GM12878 (cell line): Measurements from ENCODE around the gene GSG1L. TPM values are rescaled to one million over a fixed set of nuclear protein-coding genes. Genes with fewer than 3 reads are reported as not detected.

Experiments
- ATAC-seq: fragments of 200-7000 bp; cut with Tn5 transposase; 3 replicates; pipeline ENCODE4 v1.9.1; 2020; ENCODE audit warnings: mild to moderate bottlenecking, moderate library complexity
- BruUV-seq: library from RNA; stranded (reverse); fragments of 400-500 nt; replicated peaks from 2 replicates; lab custom pipeline; 2021; lab: Mats Ljungman, UMichigan
- CTCF ChIA-PET: fragments of 300-600 bp; sonication (Branson Sonifier 250); formaldehyde crosslinking; extraction: SDS; loops from one replicate; lab custom pipeline; 2021; ENCODE audit warnings: inconsistent platforms; lab: Yijun Ruan, JAX
- POLR2A ChIA-PET: fragments of 350-600 bp; formaldehyde crosslinking; extraction: SDS; loops from one replicate; lab custom pipeline; 2021; ENCODE audit warnings: inconsistent platforms; lab: Charles Lee
- RAD21 ChIA-PET: fragments of 300-600 bp; sonication (Branson Sonifier 250); formaldehyde crosslinking; loops from one replicate; lab custom pipeline; 2023; ENCODE audit warnings: antibody characterized with exemption; ENCODE audit not compliant: unreplicated experiment; lab: Charles Lee
- SMC1A ChIA-PET: fragments of 300-600 bp; sonication (Branson Sonifier 250); formaldehyde crosslinking; loops from one replicate; lab custom pipeline; 2023; ENCODE audit not compliant: unreplicated experiment, uncharacterized antibody; lab: Charles Lee
- DNase-seq: peaks from one replicate; pipeline ENCODE4 v3.0.0-alpha.2; 2011; ENCODE audit warnings: low read depth, low spot score
- FAIRE-seq: peaks from 3 replicates; lab custom pipeline; 2011; peaks lifted over from hg19 to GRCh38; lab: Jason Lieb, UNC
- H2AFZ ChIP-seq: 2 replicates; pipeline ENCODE4 v1.6.0; 2011; ENCODE audit warnings: low read depth, low read length, control low read depth; ENCODE audit not compliant: control insufficient read depth
- H3K27ac ChIP-seq: 2 replicates; pipeline ENCODE4 v1.5.1; 2011; ENCODE audit warnings: control low read depth; ENCODE audit not compliant: control insufficient read depth, insufficient read depth
- H3K27me3 ChIP-seq, 2 experiments: replicated peaks in 1 of 2; 2 replicates each; pipeline versions ENCODE4 v1.6.0 to v1.6.1; 2011; ENCODE audit warnings: low read length in 1 of 2; ENCODE audit not compliant: control insufficient read depth in 2 of 2, insufficient read depth in 2 of 2
- H3K36me3 ChIP-seq, 2 experiments: 2 replicates each; pipeline ENCODE4 v1.5.1; 2011; ENCODE audit warnings: low read length in 1 of 2; ENCODE audit not compliant: control insufficient read depth in 2 of 2, insufficient read depth in 2 of 2
- H3K4me1 ChIP-seq: 2 replicates; pipeline ENCODE4 v1.6.1; 2011; ENCODE audit warnings: mild to moderate bottlenecking, low read length, moderate library complexity, mixed read lengths; ENCODE audit not compliant: control insufficient read depth, insufficient read depth
- H3K4me2 ChIP-seq: 2 replicates; pipeline ENCODE4 v1.6.0; 2011; ENCODE audit warnings: control low read depth; ENCODE audit not compliant: control insufficient read depth, insufficient read depth
- H3K4me3 ChIP-seq: fragments of 200-600 bp; sonication (generic); 2 replicates; pipeline ENCODE4 v1.5.1; 2016
- H3K79me2 ChIP-seq: 2 replicates; pipeline ENCODE4 v1.6.0; 2011; ENCODE audit warnings: low read length; ENCODE audit not compliant: control insufficient read depth, insufficient read depth
- H3K9ac ChIP-seq: 2 replicates; pipeline ENCODE4 v1.8.0; 2011; ENCODE audit warnings: low read length, control low read depth, mixed read lengths; ENCODE audit not compliant: control insufficient read depth, insufficient read depth
- H3K9me3 ChIP-seq: replicated peaks from 3 replicates; pipeline ENCODE4 v1.5.1; 2011; ENCODE audit warnings: mild to moderate bottlenecking, low read length; ENCODE audit not compliant: control insufficient read depth, insufficient read depth
- H4K20me1 ChIP-seq: 2 replicates; pipeline ENCODE4 v1.6.0; 2011; ENCODE audit not compliant: control insufficient read depth, insufficient read depth
- E4F1 ChIP-seq: fragments of 450-650 bp; IDR thresholded peaks from 2 replicates; pipeline ENCODE4 v1.6.1; 2018; ENCODE audit warnings: borderline replicate concordance, mild to moderate bottlenecking; ENCODE audit not compliant: partially characterized antibody
- EED ChIP-seq: sonication (generic); IDR thresholded peaks from 2 replicates; pipeline ENCODE4 v1.6.1; 2016; ENCODE audit warnings: antibody characterized with exemption, low read depth
- FOXK2 ChIP-seq: fragments of 450-650 bp; IDR thresholded peaks from 2 replicates; pipeline ENCODE4 v1.6.1; 2017; ENCODE audit warnings: mild to moderate bottlenecking, moderate library complexity
- IRF4 ChIP-seq: IDR thresholded peaks from 2 replicates; pipeline ENCODE4 v1.6.1; 2011; ENCODE audit warnings: low read depth, low read length
- MYC ChIP-seq: IDR thresholded peaks from 2 replicates; pipeline ENCODE4 v1.6.1; 2011; ENCODE audit warnings: mild to moderate bottlenecking, low read length, moderate library complexity, inconsistent platforms; ENCODE audit not compliant: insufficient read depth, insufficient replicate concordance, insufficient read length, severe bottlenecking
- NFIC ChIP-seq: IDR thresholded peaks from 2 replicates; pipeline ENCODE4 v1.6.1; 2012; ENCODE audit warnings: low read depth, mild to moderate bottlenecking, inconsistent platforms, low read length, moderate library complexity
- NFYA ChIP-seq: IDR thresholded peaks from 2 replicates; pipeline ENCODE4 v1.6.1; 2011; ENCODE audit warnings: low read depth, mild to moderate bottlenecking, low read length, improper control_type of control experiment, borderline replicate concordance
- NR2F1 ChIP-seq: fragments of 450-650 bp; conservative IDR thresholded peaks from 2 replicates; pipeline ENCODE4 v1.6.1; 2017; ENCODE audit warnings: mild to moderate bottlenecking
- RUNX3 ChIP-seq: IDR thresholded peaks from 2 replicates; pipeline ENCODE4 v1.6.1; 2012; ENCODE audit warnings: low read length, inconsistent platforms
- SKIL ChIP-seq: fragments of 450-650 bp; IDR thresholded peaks from 2 replicates; pipeline ENCODE4 v1.6.1; 2017; ENCODE audit warnings: mild to moderate bottlenecking, low read depth, inconsistent platforms; ENCODE audit not compliant: poor library complexity, severe bottlenecking
- SMARCA5 ChIP-seq: fragments of 450-650 bp; IDR thresholded peaks from 2 replicates; pipeline ENCODE4 v1.6.1; 2017; ENCODE audit warnings: mild to moderate bottlenecking
- SMC3 ChIP-seq: IDR thresholded peaks from 2 replicates; pipeline ENCODE4 v1.6.1; 2011; ENCODE audit warnings: low read length, improper control_type of control experiment, borderline replicate concordance
- TCF12 ChIP-seq: IDR thresholded peaks from 2 replicates; pipeline ENCODE4 v1.6.1; 2011; ENCODE audit warnings: low read depth, mild to moderate bottlenecking, low read length
- whole genome bisulfite sequencing: methylation state at CpG from one replicate; pipeline ENCODE4 v1.1.6; 2016; ENCODE audit warnings: low lambda C conversion rate; ENCODE audit not compliant: insufficient replicate concordance, insufficient coverage; ENCODE audit errors: missing lambda C conversion rate; 5-methylcytosine and 5-hydroxymethylcytosine counted together
- in situ Hi-C: fragments of 300-500 bp; cut with MboI; formaldehyde crosslinking; loops from 9 replicates; pipeline ENCODE4 v1.14.3; 2018; ENCODE audit warnings: mixed read lengths
- intact Hi-C: fragments of 100-400 bp; cut with micrococcal nuclease; formaldehyde crosslinking; loops from one replicate; pipeline ENCODE4 v1.14.2; 2022; ENCODE audit not compliant: unreplicated experiment
- polyA plus RNA-seq, 11 experiments: library from polyadenylated mRNA; depleted of rRNA in 4 of 11; unstranded in 6 of 11; stranded (reverse) in 5 of 11; fragments of >200 nt; fragmentation: Nextera tagmentation in 4 of 11; fragmentation: Illumina TruSeq in 1 of 11; extraction: Ambion mirVana in 4 of 11; extraction: Trizol in 1 of 11; gene quantifications; 1 replicate in 1 of 11; 2 replicates in 10 of 11; pipeline versions ENCODE4 v1.2.1 to v1.2.3, GENCODE V29; 2011 to 2016; ENCODE audit warnings: inconsistent platforms in 2 of 11, missing spikeins in 2 of 11, low read depth in 1 of 11
- total RNA-seq, 4 experiments: library from RNA; depleted of rRNA in 3 of 4; stranded (reverse); fragments of >200 nt in 3 of 4; fragmentation: Illumina TruSeq in 1 of 4; extraction: Trizol in 1 of 4; gene quantifications; 2 replicates each; pipeline versions ENCODE4 v1.2.1 to v1.2.3, GENCODE V29; 2013 to 2021

The GSG1L gene
- total and polyA plus RNA-seq, 10 of the 15 experiments (the other 5 are each of a cell fraction or from before 2014, with no cell fraction given) = not detected

- TF ChIP-seq E4F1 (no peak), NFYA (no peak), NFIC (no peak), MYC (no peak)
Observed at GRCh38 chr16:28090646-28091377, 27.3 kb upstream of the GSG1L start (continued).

GRCh38 chr16:28089992-28090365 lies 26.5 kb upstream of the GSG1L start:
- ChIA-PET RAD21 (interaction anchor here (0.6 kb wide), 1 partner anchor 129 kb away, joined by 4 read pairs; no protein-coding TSS in a partner anchor), SMC1A (no interaction called here), CTCF (interaction anchor here (0.6 to 1.0 kb wide), 2 partner anchors 20 to 128 kb away, joined by 3 read pairs; no protein-coding TSS in a partner anchor), POLR2A (no interaction called here)
- Histone ChIP-seq H3K9me3 (no peaks in the 10 kb centered on the region), H3K4me1 (no peaks in the 10 kb centered on the region), H3K4me2 (no peak overlapping the region), H3K9ac (no peak overlapping the region), H3K79me2 (no peaks in the 10 kb centered on the region), H3K27me3 (no peaks in the 10 kb centered on the region), H2AFZ (no peak overlapping the region), H4K20me1 (no peaks in the 10 kb centered on the region), H3K27ac (no peak overlapping the region), H3K4me3 (no peak overlapping the region), H3K36me3 (no peaks in the 10 kb centered on the region; a peak in 1 of 4 replicates)
- intact Hi-C loops = no loop called here
- DNase-seq (no peak), ATAC-seq (no peak), FAIRE-seq (peak; percentile 52)
- in situ Hi-C loops = no loop called here
- WGBS = 84% methylated on average over 7 of the region's 7 CpGs
- no TSS peak for BruUV-seq
- TF ChIP-seq FOXK2 = no peak
- TF ChIP-seq RUNX3 = no peak
- no peak for TF ChIP-seq TCF12
- no peak for TF ChIP-seq SMC3
- TF ChIP-seq IRF4 = no peak
- no peak for TF ChIP-seq NR2F1
- no peak for TF ChIP-seq SMARCA5
- no peak for TF ChIP-seq E4F1
- TF ChIP-seq EED = no peak
- no peak for TF ChIP-seq SKIL
